ENCODE data around the gene SLC27A6.
"Not testable (repeated sequence)": the region's sequence is repeated elsewhere in the genome, so short reads cannot be mapped to it uniquely, and the experiment has no call there.

Gene SLC27A6

GRCh38 chr5:129027260-129027659 lies 62.0 kb downstream of the SLC27A6 start:
- Mint-ChIP-seq H3K27me3 (peaks cover 2% of the 10 kb centered on the region), H3K9me3 (ENCODE audit: low read depth) (no peaks in the 10 kb centered on the region), H3K4me1 (ENCODE audit: low read depth) (no peaks in the 10 kb centered on the region), H3K4me3 (no peak overlapping the region), H3K27ac (no peak overlapping the region), H3K36me3 (no peaks in the 10 kb centered on the region)

- Mint-ChIP-seq H3K27ac (no peak overlapping the region), H3K4me1 (ENCODE audit: low read depth) (no peaks in the 10 kb centered on the region), H3K36me3 (no peaks in the 10 kb centered on the region), H3K27me3 (peaks cover 13% of the 10 kb centered on the region), H3K4me3 (no peak overlapping the region), H3K9me3 (ENCODE audit: low read depth) (no peaks in the 10 kb centered on the region)
Measured at GRCh38 chr5:129031886-129032683, 66.8 kb downstream of the SLC27A6 start.

GRCh38 chr5:129036257-129036656 lies 71.0 kb downstream of the SLC27A6 start:
- peaks cover 12% of the 10 kb centered on the region for H3K27me3 Mint-ChIP-seq
- H3K27ac Mint-ChIP-seq; H3K9me3 Mint-ChIP-seq (ENCODE audit: low read depth); H3K36me3 Mint-ChIP-seq; H3K4me3 Mint-ChIP-seq; H3K4me1 Mint-ChIP-seq (ENCODE audit: low read depth): not testable (repeated sequence)

GRCh38 chr5:129041196-129041881 lies 76.1 kb downstream of the SLC27A6 start:
- H3K4me3 Mint-ChIP-seq = no peak overlapping the region
- H3K9me3 Mint-ChIP-seq (ENCODE audit: low read depth) = peaks cover 20% of the 10 kb centered on the region
- H3K27ac Mint-ChIP-seq = no peak overlapping the region
- peaks cover 3% of the 10 kb centered on the region for H3K36me3 Mint-ChIP-seq
- no peaks in the 10 kb centered on the region for H3K4me1 Mint-ChIP-seq (ENCODE audit: low read depth)
- H3K27me3 Mint-ChIP-seq = peaks cover 4% of the 10 kb centered on the region

GRCh38 chr5:129042306-129042705 lies 77.0 kb downstream of the SLC27A6 start:
- Mint-ChIP-seq H3K27ac (no peak overlapping the region), H3K9me3 (ENCODE audit: low read depth) (peaks cover 20% of the 10 kb centered on the region), H3K4me1 (ENCODE audit: low read depth) (no peaks in the 10 kb centered on the region), H3K4me3 (no peak overlapping the region), H3K36me3 (peaks cover 3% of the 10 kb centered on the region), H3K27me3 (peaks cover 4% of the 10 kb centered on the region)

- H3K27me3 Mint-ChIP-seq = peaks cover 4% of the 10 kb centered on the region
- no peak overlapping the region for H3K4me3 Mint-ChIP-seq
- no peak overlapping the region for H3K27ac Mint-ChIP-seq
- H3K36me3 Mint-ChIP-seq = peaks cover 3% of the 10 kb centered on the region
- H3K4me1 Mint-ChIP-seq (ENCODE audit: low read depth) = no peaks in the 10 kb centered on the region
- H3K9me3 Mint-ChIP-seq (ENCODE audit: low read depth) = peaks cover 20% of the 10 kb centered on the region
Measured at GRCh38 chr5:129043894-129044293, 78.6 kb downstream of the SLC27A6 start.

- Mint-ChIP-seq H3K36me3 (peaks cover 3% of the 10 kb centered on the region), H3K4me1 (ENCODE audit: low read depth) (no peaks in the 10 kb centered on the region), H3K4me3 (no peak overlapping the region), H3K9me3 (ENCODE audit: low read depth) (peaks cover 20% of the 10 kb centered on the region), H3K27me3 (peaks cover 5% of the 10 kb centered on the region), H3K27ac (no peak overlapping the region)
Measured at GRCh38 chr5:129046151-129046550, 80.9 kb downstream of the SLC27A6 start.

GRCh38 chr5:129048509-129048908 lies 83.2 kb downstream of the SLC27A6 start:
- no peaks in the 10 kb centered on the region for H3K4me1 Mint-ChIP-seq (ENCODE audit: low read depth)
- peaks cover 3% of the 10 kb centered on the region for H3K27me3 Mint-ChIP-seq
- H3K9me3 Mint-ChIP-seq (ENCODE audit: low read depth) = peaks cover 20% of the 10 kb centered on the region
- no peaks in the 10 kb centered on the region for H3K36me3 Mint-ChIP-seq
- no peak overlapping the region for H3K27ac Mint-ChIP-seq
- no peak overlapping the region for H3K4me3 Mint-ChIP-seq

- no peaks in the 10 kb centered on the region for H3K4me1 Mint-ChIP-seq (ENCODE audit: low read depth)
- H3K9me3 Mint-ChIP-seq (ENCODE audit: low read depth) = peaks cover 18% of the 10 kb centered on the region
- no peak overlapping the region for H3K27ac Mint-ChIP-seq
- H3K27me3 Mint-ChIP-seq = peaks cover 4% of the 10 kb centered on the region
- H3K4me3 Mint-ChIP-seq = no peak overlapping the region
- no peaks in the 10 kb centered on the region for H3K36me3 Mint-ChIP-seq
Measured at GRCh38 chr5:129049126-129049799, 84.0 kb downstream of the SLC27A6 start.

- no peak overlapping the region for H3K27ac Mint-ChIP-seq
- H3K27me3 Mint-ChIP-seq = peaks cover 12% of the 10 kb centered on the region
Measured at GRCh38 chr5:129051283-129051682, 86.0 kb downstream of the SLC27A6 start.

GRCh38 chr5:129053438-129053837 lies 88.2 kb downstream of the SLC27A6 start:
- Mint-ChIP-seq H3K27ac (no peak overlapping the region), H3K36me3 (no peaks in the 10 kb centered on the region), H3K9me3 (ENCODE audit: low read depth) (no peaks in the 10 kb centered on the region), H3K27me3 (peaks cover 19% of the 10 kb centered on the region), H3K4me3 (no peak overlapping the region), H3K4me1 (ENCODE audit: low read depth) (no peaks in the 10 kb centered on the region)

More at GRCh38 chr5:129051283-129051682, 86.0 kb downstream of the SLC27A6 start:
- Mint-ChIP-seq H3K9me3 (ENCODE audit: low read depth) (no peaks in the 10 kb centered on the region), H3K4me3 (no peak overlapping the region), H3K36me3 (no peaks in the 10 kb centered on the region), H3K4me1 (ENCODE audit: low read depth) (no peaks in the 10 kb centered on the region)

GRCh38 chr5:129057329-129057728 lies 92.0 kb downstream of the SLC27A6 start:
- no peak overlapping the region for H3K4me3 Mint-ChIP-seq
- no peaks in the 10 kb centered on the region for H3K4me1 Mint-ChIP-seq (ENCODE audit: low read depth)
- no peaks in the 10 kb centered on the region for H3K36me3 Mint-ChIP-seq
- no peak overlapping the region for H3K27ac Mint-ChIP-seq
- no peaks in the 10 kb centered on the region for H3K9me3 Mint-ChIP-seq (ENCODE audit: low read depth)
- H3K27me3 Mint-ChIP-seq = peaks cover 17% of the 10 kb centered on the region

GRCh38 chr5:129061849-129062248 lies 96.6 kb downstream of the SLC27A6 start:
- no peaks in the 10 kb centered on the region for H3K9me3 Mint-ChIP-seq (ENCODE audit: low read depth)
- no peak overlapping the region for H3K27ac Mint-ChIP-seq
- H3K4me1 Mint-ChIP-seq (ENCODE audit: low read depth) = no peaks in the 10 kb centered on the region
- no peak overlapping the region for H3K4me3 Mint-ChIP-seq
- H3K36me3 Mint-ChIP-seq = no peaks in the 10 kb centered on the region
- H3K27me3 Mint-ChIP-seq = peaks cover 5% of the 10 kb centered on the region

GRCh38 chr5:129063483-129064113 lies 98.3 kb downstream of the SLC27A6 start:
- Mint-ChIP-seq H3K27me3 (peaks cover 2% of the 10 kb centered on the region), H3K4me1 (ENCODE audit: low read depth) (no peaks in the 10 kb centered on the region), H3K9me3 (ENCODE audit: low read depth) (no peaks in the 10 kb centered on the region), H3K27ac (no peak overlapping the region), H3K4me3 (no peak overlapping the region), H3K36me3 (no peaks in the 10 kb centered on the region)

GRCh38 chr5:129065721-129066120 lies 100.4 kb downstream of the SLC27A6 start:
- H3K9me3 Mint-ChIP-seq (ENCODE audit: low read depth) = no peaks in the 10 kb centered on the region
- no peak overlapping the region for H3K4me3 Mint-ChIP-seq
- peaks cover 2% of the 10 kb centered on the region for H3K27me3 Mint-ChIP-seq
- H3K4me1 Mint-ChIP-seq (ENCODE audit: low read depth) = no peaks in the 10 kb centered on the region
- H3K36me3 Mint-ChIP-seq = no peaks in the 10 kb centered on the region
- no peak overlapping the region for H3K27ac Mint-ChIP-seq

Data from activated naive CD8-positive, alpha-beta T cell (primary cell).